GM10248 (cell line): Measurements from ENCODE around the gene SHPK.

ENCODE experiments used
- CTCF ChIA-PET: fragments of 300-600 bp; sonication (Branson Sonifier 250); formaldehyde crosslinking; extraction: SDS; loops from one replicate; lab custom pipeline; 2021; ENCODE audit warnings: antibody characterized with exemption; lab: Yijun Ruan, JAX
- POLR2A ChIA-PET: fragments of 350-650 bp; sonication (Branson Sonifier 250); formaldehyde crosslinking; extraction: SDS; loops from one replicate; lab custom pipeline; 2020; ENCODE audit warnings: antibody characterized with exemption; lab: Yijun Ruan, JAX
- DNase-seq: peaks from one replicate; pipeline ENCODE4 v3.0.0; 2012; ENCODE audit errors: extremely low spot score
- CTCF ChIP-seq: IDR thresholded peaks from 2 replicates; pipeline ENCODE4 v1.5.1; 2012; ENCODE audit warnings: mild to moderate bottlenecking, low read depth; ENCODE audit errors: extremely low read depth, missing control alignments, control extremely low read depth

Gene SHPK

GRCh38 chr17:3603119-3603869 lies 32.8 kb downstream of the SHPK start:
- DNase-seq = no peak
- ChIA-PET CTCF (interaction anchor here (1.0 to 4.6 kb wide), 15 partner anchors 10 to 51 kb away, joined by 3 to 37 read pairs (median 4); partner anchors contain the start of genes CTNS and SHPK), POLR2A (no interaction called here)
- TF ChIP-seq CTCF = no peak

- CTCF ChIA-PET = interaction anchor here (1.0 to 4.6 kb wide), 17 partner anchors 8 to 128 kb away, joined by 3 to 37 read pairs (median 4); partner anchors contain the start of genes CTNS and SHPK
- DNase-seq = no peak
- POLR2A ChIA-PET = no interaction called here
- TF ChIP-seq CTCF = peak; percentile 43
Observed at GRCh38 chr17:3602499-3602898, 33.6 kb downstream of the SHPK start.

DNA sequence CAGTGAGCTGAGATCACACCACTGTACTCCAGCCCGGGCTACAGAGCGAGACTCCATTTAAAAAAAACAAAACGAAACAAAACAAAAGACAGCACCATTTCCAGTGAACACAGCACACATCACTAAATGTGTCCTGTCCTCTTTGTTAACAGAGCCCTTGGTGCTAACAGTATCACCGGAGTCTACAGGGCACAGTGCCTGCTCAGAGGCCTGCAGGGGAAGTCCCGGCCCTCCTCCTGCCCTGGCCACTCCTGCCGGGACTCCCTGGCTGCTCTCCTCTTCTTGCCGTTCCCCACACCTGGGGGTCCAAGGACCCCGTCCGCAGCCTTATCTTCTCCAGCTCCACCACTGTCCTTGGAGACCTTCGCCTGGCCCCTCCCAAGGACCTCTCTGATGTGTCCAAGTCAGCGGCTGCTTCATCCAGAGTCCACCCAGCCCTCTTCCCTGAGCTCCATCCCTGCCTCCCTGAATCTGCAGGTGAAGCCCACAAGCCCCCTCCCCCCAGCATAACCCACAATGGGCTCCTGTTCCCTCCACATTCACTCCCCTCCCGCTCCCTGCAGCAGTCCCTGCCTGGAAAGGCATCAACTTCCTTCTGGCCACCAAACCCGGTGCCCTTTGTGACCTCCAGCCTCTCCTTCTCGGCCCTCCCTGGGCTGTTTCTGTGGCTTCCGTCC lies 35.4 kb downstream of the SHPK start:
- CTCF ChIA-PET = interaction anchor here (1.2 to 4.6 kb wide), 3 partner anchors 10 to 63 kb away, joined by 3 to 37 read pairs (median 12); no protein-coding TSS in a partner anchor
- no peak for TF ChIP-seq CTCF
- DNase-seq = no peak
- POLR2A ChIA-PET = no interaction called here

- ChIA-PET CTCF (no interaction called here), POLR2A (no interaction called here)
- DNase-seq = no peak
- no peak for TF ChIP-seq CTCF
Observed at GRCh38 chr17:3598078-3598477, 38.0 kb downstream of the SHPK start.

DNA sequence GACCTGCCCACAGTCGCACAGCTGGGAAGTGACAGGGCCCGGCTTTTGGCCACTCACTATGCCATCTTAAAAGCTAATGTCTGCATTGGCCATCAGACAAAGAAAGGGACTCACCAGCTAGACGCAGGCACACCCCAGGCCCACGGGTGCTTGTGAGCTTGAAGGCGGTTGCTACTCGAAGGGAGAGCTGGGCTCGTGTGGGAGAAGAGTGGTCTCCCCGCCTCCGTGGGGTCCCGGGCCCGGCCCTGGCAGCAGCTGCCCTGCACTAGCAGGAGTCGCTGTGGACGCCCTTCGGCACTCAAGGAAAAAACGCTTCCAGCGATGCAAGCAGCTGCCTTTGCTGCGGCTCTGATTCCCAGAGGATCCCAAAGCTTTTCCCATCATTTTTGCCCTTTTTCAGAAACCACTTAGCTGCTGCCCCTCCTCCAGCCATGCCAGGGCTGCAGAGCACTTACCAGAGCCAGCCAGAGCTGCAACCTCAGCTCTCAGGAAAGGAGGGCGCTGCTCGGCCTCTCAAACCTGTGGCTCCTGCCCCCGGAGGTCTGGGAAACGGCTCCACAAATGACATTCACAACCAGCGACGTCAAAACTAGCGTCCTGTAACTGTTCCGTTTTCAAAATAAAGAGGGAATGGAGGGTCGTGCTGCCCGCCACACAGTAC lies 39.1 kb downstream of the SHPK start:
- no peak for DNase-seq
- ChIA-PET POLR2A (no interaction called here), CTCF (no interaction called here)
- no peak for TF ChIP-seq CTCF

GRCh38 chr17:3594976-3595375 lies 41.1 kb downstream of the SHPK start:
- no peak for TF ChIP-seq CTCF
- no peak for DNase-seq
- ChIA-PET CTCF (no interaction called here), POLR2A (no interaction called here)
